ENCODE data around the gene LYL1.

GRCh38 chr19:13060233-13060963 lies 42.3 kb downstream of the LYL1 start:
- TF ChIP-seq CTCF (conservative IDR thresholded peaks at IDR 0.05) (no peak; the same call in 1 of the 2 replicates), EZH2 (IDR thresholded peaks at IDR 0.05; ENCODE audit: low read depth) (no peak)
